Measurements from ENCODE around the gene KCNJ12. TPM values are rescaled to one million over a fixed set of nuclear protein-coding genes. Genes with fewer than 3 reads are reported as not detected.

KCNJ12 gene
- total RNA-seq, 4 donors from 2014 or later, result 0.51 to 11.8 (median 5.3) TPM

DNA sequence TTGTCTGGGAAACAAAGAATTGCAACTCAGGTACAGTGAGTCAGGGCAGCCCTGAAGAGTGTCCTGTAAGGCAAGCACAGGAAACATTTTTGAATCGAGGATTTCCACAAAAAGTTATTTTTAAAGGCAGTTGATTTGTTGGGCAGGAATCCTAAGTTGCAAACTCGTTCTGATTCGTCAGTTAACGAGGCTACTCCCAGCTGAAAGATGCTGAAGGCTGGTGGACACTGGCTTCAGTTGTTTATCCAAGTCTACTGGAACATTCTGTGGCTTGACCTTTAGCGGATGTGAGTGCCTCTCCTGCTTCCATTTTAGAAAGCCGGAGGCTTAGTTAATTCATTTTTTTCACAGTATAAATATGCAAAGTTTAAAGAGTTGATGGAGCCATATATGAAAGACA, 84.2 kb downstream of the KCNJ12 start:
- H3K27me3 ChIP-seq, result no peaks in the 10 kb centered on the region
- no peak overlapping the region for H3K4me3 ChIP-seq
- no peak for DNase-seq
- no peak for TF ChIP-seq CTCF (IDR thresholded peaks at IDR 0.05)
- no peak for TF ChIP-seq POLR2A (IDR thresholded peaks at IDR 0.05)
- H3K4me1 ChIP-seq, result no peaks in the 10 kb centered on the region
- H3K36me3 ChIP-seq, result no peaks in the 10 kb centered on the region
- intact Hi-C loops (cut with DNase I; ENCODE audit: low total_unique reads), result no loop called here
- no peak overlapping the region for H3K27ac ChIP-seq
- no peaks in the 10 kb centered on the region for H3K9me3 ChIP-seq

- Histone ChIP-seq H3K9me3 (no peaks in the 10 kb centered on the region), H3K4me3 (no peak overlapping the region), H3K4me1 (no peaks in the 10 kb centered on the region), H3K36me3 (no peaks in the 10 kb centered on the region), H3K27ac (no peak overlapping the region), H3K27me3 (no peaks in the 10 kb centered on the region)
- DNase-seq, result no peak
- intact Hi-C loops (cut with DNase I; ENCODE audit: low total_unique reads), result no loop called here
- TF ChIP-seq CTCF (IDR thresholded peaks at IDR 0.05), result no peak
- TF ChIP-seq POLR2A (IDR thresholded peaks at IDR 0.05), result no peak
These were observed 86.1 kb downstream of the KCNJ12 start for GRCh38 chr17:21462237-21462636.

DNA sequence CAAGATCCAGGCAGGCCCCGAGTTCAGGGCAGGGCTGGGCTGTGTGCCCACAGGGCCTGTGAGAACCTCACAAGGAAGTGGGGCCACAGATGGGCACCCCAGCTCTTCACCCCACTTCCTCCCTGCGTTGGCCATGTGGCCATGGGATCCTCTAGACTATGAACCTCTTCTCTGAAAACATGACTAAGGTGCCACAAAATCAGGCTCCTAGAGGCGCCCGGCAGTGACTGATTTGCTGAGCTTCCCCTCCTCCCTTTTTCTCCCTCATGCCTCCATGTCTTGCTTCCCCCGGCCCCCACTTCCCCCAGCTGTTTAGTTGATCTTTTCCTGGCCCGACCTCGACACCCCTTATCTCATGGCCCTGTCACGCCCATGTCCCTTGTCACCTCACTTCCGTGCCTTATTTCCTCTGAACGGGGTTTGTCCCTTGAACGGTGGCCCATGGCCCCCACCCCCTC, 87.1 kb downstream of the KCNJ12 start:
- no peak for TF ChIP-seq POLR2A (IDR thresholded peaks at IDR 0.05)
- TF ChIP-seq CTCF (IDR thresholded peaks at IDR 0.05), result no peak
- Histone ChIP-seq H3K4me3 (no peak overlapping the region), H3K27ac (no peak overlapping the region), H3K27me3 (no peaks in the 10 kb centered on the region), H3K36me3 (no peaks in the 10 kb centered on the region), H3K4me1 (no peaks in the 10 kb centered on the region), H3K9me3 (no peaks in the 10 kb centered on the region)
- DNase-seq, result no peak
- intact Hi-C loops (cut with DNase I; ENCODE audit: low total_unique reads), result no loop called here

GRCh38 chr17:21463779-21464407, 87.7 kb downstream of the KCNJ12 start:
- intact Hi-C loops (cut with DNase I; ENCODE audit: low total_unique reads), result no loop called here
- Histone ChIP-seq H3K36me3 (no peaks in the 10 kb centered on the region), H3K27me3 (no peaks in the 10 kb centered on the region), H3K4me1 (no peaks in the 10 kb centered on the region), H3K27ac (no peak overlapping the region), H3K9me3 (no peaks in the 10 kb centered on the region), H3K4me3 (peak overlapping the region in 1 of 2 donors; percentile 14)
- DNase-seq, result no peak
- no peak for TF ChIP-seq POLR2A (IDR thresholded peaks at IDR 0.05)

DNA sequence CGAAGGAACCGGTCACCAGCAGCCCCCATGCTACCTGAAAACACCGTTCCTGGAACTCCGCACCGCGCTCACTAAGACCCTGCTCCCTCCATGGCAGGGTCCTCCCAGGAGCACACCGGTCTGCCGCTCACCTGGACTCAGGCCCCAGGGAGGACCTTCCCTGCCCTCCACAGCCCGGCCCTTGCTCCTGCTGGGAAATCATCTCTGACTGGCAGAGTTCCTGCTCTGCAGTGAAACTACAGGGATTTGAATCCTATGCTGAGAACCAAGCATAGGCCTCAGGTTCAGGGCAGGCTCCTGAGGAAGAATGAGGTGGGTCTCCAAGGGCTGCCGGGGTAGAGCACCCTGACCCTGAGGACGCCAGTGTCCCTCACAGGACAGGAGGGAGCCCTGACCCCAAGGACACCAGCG, 88.5 kb downstream of the KCNJ12 start:
- Histone ChIP-seq H3K4me3 (no peak overlapping the region), H3K9me3 (no peaks in the 10 kb centered on the region), H3K4me1 (no peaks in the 10 kb centered on the region), H3K27me3 (no peaks in the 10 kb centered on the region), H3K27ac (no peak overlapping the region), H3K36me3 (no peaks in the 10 kb centered on the region)
- no peak for TF ChIP-seq CTCF (IDR thresholded peaks at IDR 0.05)
- TF ChIP-seq POLR2A (IDR thresholded peaks at IDR 0.05), result no peak
- no peak for DNase-seq
- intact Hi-C loops (cut with DNase I; ENCODE audit: low total_unique reads), result no loop called here

DNA sequence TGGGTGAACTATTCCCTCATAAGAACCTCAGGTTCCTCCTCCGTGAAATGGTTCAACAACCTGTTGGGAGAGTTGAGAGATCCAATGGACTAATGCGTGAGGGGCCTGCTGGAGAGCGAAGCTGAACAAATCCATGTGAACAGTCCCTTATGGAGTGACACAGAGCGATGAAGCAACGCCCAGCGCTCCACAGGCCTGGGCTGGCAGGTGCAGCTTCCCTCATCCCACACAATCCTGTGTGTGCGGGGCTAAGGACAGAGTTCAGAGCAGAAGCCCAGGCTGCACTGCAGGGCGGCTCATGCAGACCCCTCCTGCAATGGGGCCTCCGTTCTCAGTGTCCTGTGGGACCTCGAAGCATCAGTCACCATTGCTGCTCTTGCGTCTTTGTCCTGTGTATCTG, 90.4 kb downstream of the KCNJ12 start:
- intact Hi-C loops (cut with DNase I; ENCODE audit: low total_unique reads), result no loop called here

More for the DNA sequence above, 90.4 kb downstream of the KCNJ12 start:
- Histone ChIP-seq H3K27ac (no peak overlapping the region), H3K36me3 (no peaks in the 10 kb centered on the region), H3K9me3 (no peaks in the 10 kb centered on the region), H3K4me1 (no peaks in the 10 kb centered on the region), H3K27me3 (no peaks in the 10 kb centered on the region), H3K4me3 (no peak overlapping the region)
- TF ChIP-seq POLR2A (IDR thresholded peaks at IDR 0.05) (no peak), CTCF (IDR thresholded peaks at IDR 0.05) (no peak)
- DNase-seq, result no peak
